Mesothelial cell of epicardium (in vitro differentiated cells): ENCODE measurements around the gene SCYGR5. TPM values are rescaled to one million over a fixed set of nuclear protein-coding genes. Genes with fewer than 3 reads are reported as not detected.
"Not testable (repeated sequence)": the region's sequence is repeated elsewhere in the genome, so short reads cannot be mapped to it uniquely, and the experiment has no call there.

Experiments
- DNase-seq, 2 experiments: peaks; one replicate each; pipeline ENCODE4 v3.0.0; 2021; ENCODE audit warnings: low spot score in 2 of 2; ENCODE audit not compliant: unreplicated experiment in 2 of 2
- H3K27ac Mint-ChIP-seq: 2 replicates; pipeline ENCODE4 v1.8.0; 2021; ENCODE audit warnings: mixed read lengths
- H3K27me3 Mint-ChIP-seq: 2 replicates; pipeline ENCODE4 v1.8.0; 2021; ENCODE audit warnings: low read depth, mixed read lengths
- H3K36me3 Mint-ChIP-seq: 2 replicates; pipeline ENCODE4 v1.8.0; 2021; ENCODE audit warnings: mixed read lengths
- H3K4me1 Mint-ChIP-seq: 2 replicates; pipeline ENCODE4 v1.8.0; 2021; ENCODE audit warnings: mixed read lengths
- H3K4me3 Mint-ChIP-seq: 2 replicates; pipeline ENCODE4 v1.8.0; 2021; ENCODE audit warnings: mild to moderate bottlenecking, moderate library complexity, mixed read lengths
- H3K9me3 Mint-ChIP-seq: 2 replicates; pipeline ENCODE4 v1.8.0; 2021; ENCODE audit warnings: mixed read lengths
- CTCF ChIP-seq: fragments of 200-600 bp; sonication (generic); IDR thresholded peaks from one replicate; pipeline ENCODE4 v1.5.0; 2021; ENCODE audit warnings: antibody characterized with exemption; ENCODE audit not compliant: unreplicated experiment
- total RNA-seq: library from RNA; stranded (reverse); gene quantifications from 3 replicates; pipeline ENCODE4 v1.2.1, GENCODE V29; 2021

Gene SCYGR5, protein sequence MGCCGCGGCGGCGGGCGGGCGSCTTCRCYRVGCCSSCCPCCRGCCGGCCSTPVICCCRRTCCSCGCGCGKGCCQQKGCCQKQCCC
- total RNA-seq, result not detected in 3 replicates

DNA sequence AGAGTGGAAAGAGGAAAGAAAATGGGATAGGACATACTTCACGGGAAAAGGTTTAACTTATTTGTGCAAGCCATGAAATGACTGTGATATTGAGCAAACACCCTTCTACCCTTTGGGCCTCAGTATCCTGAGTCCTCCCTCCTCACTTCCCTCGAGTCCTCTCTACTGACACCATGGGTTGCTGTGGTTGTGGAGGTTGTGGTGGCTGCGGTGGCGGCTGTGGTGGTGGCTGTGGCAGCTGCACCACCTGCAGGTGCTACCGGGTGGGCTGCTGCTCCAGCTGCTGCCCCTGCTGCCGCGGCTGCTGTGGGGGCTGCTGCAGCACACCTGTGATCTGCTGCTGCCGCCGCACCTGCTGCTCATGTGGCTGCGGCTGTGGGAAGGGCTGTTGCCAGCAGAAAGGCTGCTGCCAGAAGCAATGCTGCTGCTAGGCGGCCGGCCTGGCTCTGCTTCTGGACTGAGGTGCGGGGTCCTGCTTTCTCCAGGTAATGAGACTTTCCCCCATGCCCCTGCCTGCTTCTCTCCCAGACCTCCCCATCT, at the start of gene SCYGR5:
Gene SCYGR5, plus strand, starts transcription at position 174 of the 540 bp plus-strand sequence. Its CDS starts 0 bp downstream, at position 174.
- H3K9me3 Mint-ChIP-seq, H3K36me3 Mint-ChIP-seq, H3K4me3 Mint-ChIP-seq, H3K27me3 Mint-ChIP-seq, H3K4me1 Mint-ChIP-seq, DNase-seq, H3K27ac Mint-ChIP-seq: not testable (repeated sequence)

DNA sequence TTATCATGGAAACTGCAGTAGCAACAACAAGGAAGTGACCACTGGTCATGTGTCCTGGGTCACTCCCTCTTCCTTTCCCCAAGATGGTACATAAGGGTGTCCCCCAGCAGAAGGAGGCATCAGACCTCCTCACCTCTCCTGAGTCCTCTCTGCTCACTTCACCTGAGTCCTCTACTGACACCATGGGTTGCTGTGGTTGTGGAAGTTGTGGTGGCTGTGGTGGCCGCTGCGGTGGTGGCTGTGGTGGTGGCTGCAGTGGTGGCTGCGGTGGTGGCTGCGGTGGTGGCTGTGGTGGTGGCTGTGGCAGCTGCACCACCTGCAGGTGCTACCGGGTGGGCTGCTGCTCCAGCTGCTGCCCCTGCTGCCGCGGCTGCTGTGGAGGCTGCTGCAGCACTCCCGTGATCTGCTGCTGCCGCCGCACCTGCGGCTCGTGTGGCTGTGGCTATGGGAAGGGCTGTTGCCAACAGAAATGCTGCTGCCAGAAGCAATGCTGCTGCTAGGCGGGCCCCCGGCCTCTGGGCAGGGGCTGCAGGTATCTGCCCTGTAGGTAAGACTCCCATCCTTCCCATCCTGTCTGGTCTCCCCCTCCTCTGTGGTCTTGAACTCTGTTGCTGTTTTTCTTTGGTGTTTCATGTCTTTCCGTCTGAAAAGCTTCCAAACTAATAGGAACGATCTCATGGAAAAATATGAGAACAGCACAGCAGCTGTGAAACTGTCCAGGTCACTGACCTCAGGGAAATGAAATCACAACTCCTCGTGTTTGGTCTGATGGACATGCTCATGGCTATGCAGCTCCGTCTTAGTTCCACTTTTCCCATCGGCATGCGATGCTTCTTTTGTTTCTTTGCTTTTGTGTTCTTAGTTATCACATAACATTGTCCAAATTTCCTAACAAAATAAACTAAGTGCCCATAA, 49.0 kb upstream of the SCYGR5 start, which contains the start of gene SCYGR4:
Gene SCYGR4, plus strand, starts transcription at position 183 of the 915 bp plus-strand sequence. Its CDS starts 0 bp downstream, at position 183.
- H3K27ac Mint-ChIP-seq, result no peak within 1 kb of the TSS

DNA sequence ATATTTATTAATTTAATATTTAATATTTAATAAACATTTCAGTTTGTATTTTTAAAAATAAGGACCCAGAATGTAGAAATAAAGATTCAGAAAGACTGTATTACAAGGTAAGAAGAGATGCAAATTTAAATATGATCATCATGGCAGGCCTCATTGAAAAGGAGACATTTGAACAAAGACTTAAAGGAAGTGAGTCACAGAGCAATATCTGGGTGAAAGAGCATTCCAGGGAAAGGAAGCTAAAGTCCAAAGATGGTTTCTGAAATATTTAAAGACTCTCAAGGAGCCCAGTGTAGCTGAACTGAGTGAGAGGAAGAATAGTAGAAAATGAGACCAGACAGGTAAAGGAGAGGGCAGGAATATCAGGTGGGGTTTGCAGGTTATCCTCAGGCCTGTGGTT, 43.4 kb upstream of the SCYGR5 start:
- Mint-ChIP-seq H3K4me1 (no peaks in the 10 kb centered on the region), H3K9me3 (no peaks in the 10 kb centered on the region), H3K4me3 (no peak overlapping the region), H3K36me3 (no peaks in the 10 kb centered on the region), H3K27me3 (no peaks in the 10 kb centered on the region), H3K27ac (no peak overlapping the region)
- no peak for DNase-seq
- TF ChIP-seq CTCF, result no peak

More for the DNA sequence above, 49.0 kb upstream of the SCYGR5 start, which contains the start of gene SCYGR4:
- no peak for DNase-seq
- Mint-ChIP-seq H3K27me3 (peaks cover 6% of the 10 kb centered on the region), H3K4me1 (no peaks in the 10 kb centered on the region), H3K36me3 (no peaks in the 10 kb centered on the region), H3K9me3 (no peaks in the 10 kb centered on the region), H3K4me3 (no peak within 1 kb of the TSS)
- no peak for TF ChIP-seq CTCF

- no peak overlapping the region for H3K27ac Mint-ChIP-seq
- TF ChIP-seq CTCF, result no peak
- H3K36me3 Mint-ChIP-seq, result no peaks in the 10 kb centered on the region
- H3K27me3 Mint-ChIP-seq, result no peaks in the 10 kb centered on the region
- H3K9me3 Mint-ChIP-seq, result no peaks in the 10 kb centered on the region
- DNase-seq, result no peak
- peaks cover 8% of the 10 kb centered on the region for H3K4me1 Mint-ChIP-seq
- H3K4me3 Mint-ChIP-seq, result no peak overlapping the region
Observed at GRCh38 chr2:227625420-227625819, 41.2 kb upstream of the SCYGR5 start.

DNA sequence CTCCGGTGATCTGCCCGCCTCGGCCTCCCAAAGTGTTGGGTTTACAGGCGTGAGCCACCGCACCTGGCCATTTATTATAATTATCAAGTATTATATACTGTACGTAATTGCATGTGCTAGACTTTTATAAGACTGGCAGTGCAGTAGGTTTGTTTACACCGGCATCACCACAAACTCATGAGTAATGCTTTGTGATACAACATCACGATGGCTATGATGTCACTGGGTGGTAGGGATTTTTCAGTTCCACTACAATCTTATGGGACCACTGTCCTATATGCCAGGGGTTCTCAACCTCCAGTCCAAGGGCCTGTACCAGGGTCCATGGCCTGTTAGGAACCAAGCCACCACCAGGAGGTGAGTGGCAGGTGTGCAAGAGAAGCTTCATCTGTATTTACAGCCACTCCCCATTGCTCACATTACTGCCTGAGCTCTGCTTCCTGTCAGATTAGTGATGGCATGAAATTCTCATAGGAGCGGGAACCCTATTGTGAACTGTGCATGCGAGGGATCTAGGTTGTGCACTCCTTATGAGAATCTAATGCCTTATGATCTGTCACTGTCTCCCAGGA, 39.9 kb upstream of the SCYGR5 start:
- Mint-ChIP-seq H3K27me3 (no peaks in the 10 kb centered on the region), H3K36me3 (no peaks in the 10 kb centered on the region), H3K4me3 (no peak overlapping the region), H3K4me1 (peaks cover 9% of the 10 kb centered on the region), H3K27ac (no peak overlapping the region), H3K9me3 (no peaks in the 10 kb centered on the region)
- TF ChIP-seq CTCF, result no peak
- no peak for DNase-seq
